Muscle layer of colon (tissue), 2 donors: Measurements from ENCODE around the gene SATB2.

ENCODE experiments used
- H3K27ac ChIP-seq: one replicate; pipeline ENCODE4 v1.7.0; 2013; ENCODE audit warnings: low read depth, mild to moderate bottlenecking, low read length, moderate library complexity
- H3K27me3 ChIP-seq, 2 donors: one replicate each; pipeline ENCODE4 v1.7.0; 2013; ENCODE audit warnings: low read length in 2 of 2, mild to moderate bottlenecking in 2 of 2; ENCODE audit not compliant: insufficient read depth in 2 of 2, control insufficient read depth in 1 of 2
- H3K36me3 ChIP-seq: one replicate; pipeline ENCODE4 v1.7.0; 2013; ENCODE audit warnings: mild to moderate bottlenecking, low read length; ENCODE audit not compliant: insufficient read depth
- H3K4me1 ChIP-seq: one replicate; pipeline ENCODE4 v1.7.0; 2013; ENCODE audit warnings: mild to moderate bottlenecking, low read length; ENCODE audit not compliant: insufficient read depth
- H3K4me3 ChIP-seq, 2 donors: one replicate each; pipeline ENCODE4 v1.7.0; 2013; ENCODE audit warnings: low read length in 2 of 2, low read depth in 1 of 2, mild to moderate bottlenecking in 1 of 2, moderate library complexity in 1 of 2
- H3K9ac ChIP-seq: one replicate; pipeline ENCODE4 v1.7.0; 2013; ENCODE audit warnings: low read length
- H3K9me3 ChIP-seq: one replicate; pipeline ENCODE4 v1.7.0; 2013; ENCODE audit warnings: mild to moderate bottlenecking, low read length
- donor health status: abdominal sarcoma.
- donor health status: Adenocarcinoma of cecum.

The SATB2 gene

GRCh38 chr2:199339891-199340605 is 117.7 kb downstream of the SATB2 start:
- H3K27ac ChIP-seq, result no peak overlapping the region
- peaks cover 4% of the 10 kb centered on the region for H3K4me1 ChIP-seq
- no peak overlapping the region for H3K9ac ChIP-seq
- no peaks in the 10 kb centered on the region for H3K9me3 ChIP-seq
- H3K4me3 ChIP-seq, result no peak overlapping the region
- no peaks in the 10 kb centered on the region for H3K36me3 ChIP-seq
- no peaks in the 10 kb centered on the region for H3K27me3 ChIP-seq

GRCh38 chr2:199336546-199336945 is 121.2 kb downstream of the SATB2 start:
- Histone ChIP-seq H3K36me3 (no peaks in the 10 kb centered on the region), H3K4me1 (peaks cover 4% of the 10 kb centered on the region), H3K27me3 (no peaks in the 10 kb centered on the region), H3K9me3 (no peaks in the 10 kb centered on the region), H3K4me3 (no peak overlapping the region), H3K9ac (no peak overlapping the region), H3K27ac (no peak overlapping the region)

- no peaks in the 10 kb centered on the region for H3K27me3 ChIP-seq
Measured at GRCh38 chr2:199335502-199335901, 122.2 kb downstream of the SATB2 start.

GRCh38 chr2:199329466-199329865 is 128.3 kb downstream of the SATB2 start:
- no peak overlapping the region for H3K27ac ChIP-seq
- H3K4me1 ChIP-seq, result no peaks in the 10 kb centered on the region
- H3K27me3 ChIP-seq, result no peaks in the 10 kb centered on the region

More at GRCh38 chr2:199335502-199335901, 122.2 kb downstream of the SATB2 start:
- Histone ChIP-seq H3K4me3 (no peak overlapping the region), H3K36me3 (no peaks in the 10 kb centered on the region), H3K27ac (no peak overlapping the region), H3K9me3 (no peaks in the 10 kb centered on the region), H3K9ac (no peak overlapping the region), H3K4me1 (no peaks in the 10 kb centered on the region)

GRCh38 chr2:199329031-199329430 is 128.7 kb downstream of the SATB2 start:
- H3K27me3 ChIP-seq, result no peaks in the 10 kb centered on the region
- H3K4me1 ChIP-seq, result no peaks in the 10 kb centered on the region
- H3K9me3 ChIP-seq, result no peaks in the 10 kb centered on the region
- H3K27ac ChIP-seq, result no peak overlapping the region
- no peaks in the 10 kb centered on the region for H3K36me3 ChIP-seq
- H3K9ac ChIP-seq, result no peak overlapping the region
- H3K4me3 ChIP-seq, result no peak overlapping the region

More at GRCh38 chr2:199329466-199329865, 128.3 kb downstream of the SATB2 start:
- H3K4me3 ChIP-seq, result no peak overlapping the region
- no peaks in the 10 kb centered on the region for H3K9me3 ChIP-seq
- H3K36me3 ChIP-seq, result no peaks in the 10 kb centered on the region
- H3K9ac ChIP-seq, result no peak overlapping the region

GRCh38 chr2:199325881-199326280 is 131.9 kb downstream of the SATB2 start:
- no peak overlapping the region for H3K27ac ChIP-seq
- no peaks in the 10 kb centered on the region for H3K27me3 ChIP-seq
- no peak overlapping the region for H3K4me3 ChIP-seq
- no peaks in the 10 kb centered on the region for H3K9me3 ChIP-seq
- no peaks in the 10 kb centered on the region for H3K4me1 ChIP-seq
- no peaks in the 10 kb centered on the region for H3K36me3 ChIP-seq
- H3K9ac ChIP-seq, result no peak overlapping the region

- Histone ChIP-seq H3K36me3 (no peaks in the 10 kb centered on the region), H3K27ac (no peak overlapping the region), H3K4me3 (no peak overlapping the region), H3K9me3 (no peaks in the 10 kb centered on the region), H3K27me3 (no peaks in the 10 kb centered on the region), H3K4me1 (no peaks in the 10 kb centered on the region), H3K9ac (no peak overlapping the region)
Measured at GRCh38 chr2:199322151-199322550, 135.6 kb downstream of the SATB2 start.

GRCh38 chr2:199317646-199318045 is 140.1 kb downstream of the SATB2 start:
- no peak overlapping the region for H3K4me3 ChIP-seq
- no peak overlapping the region for H3K9ac ChIP-seq
- H3K36me3 ChIP-seq, result no peaks in the 10 kb centered on the region

GRCh38 chr2:199316851-199317250 is 140.9 kb downstream of the SATB2 start:
- Histone ChIP-seq H3K4me1 (no peaks in the 10 kb centered on the region), H3K9ac (no peak overlapping the region), H3K36me3 (no peaks in the 10 kb centered on the region), H3K9me3 (no peaks in the 10 kb centered on the region), H3K27me3 (no peaks in the 10 kb centered on the region), H3K4me3 (no peak overlapping the region), H3K27ac (no peak overlapping the region)

More at GRCh38 chr2:199317646-199318045, 140.1 kb downstream of the SATB2 start:
- no peaks in the 10 kb centered on the region for H3K27me3 ChIP-seq
- no peaks in the 10 kb centered on the region for H3K4me1 ChIP-seq
- H3K9me3 ChIP-seq, result no peaks in the 10 kb centered on the region
- no peak overlapping the region for H3K27ac ChIP-seq

GRCh38 chr2:199315299-199316179 is 142.2 kb downstream of the SATB2 start:
- Histone ChIP-seq H3K27ac (no peak overlapping the region), H3K9me3 (no peaks in the 10 kb centered on the region), H3K36me3 (no peaks in the 10 kb centered on the region), H3K4me1 (no peaks in the 10 kb centered on the region), H3K27me3 (no peaks in the 10 kb centered on the region), H3K4me3 (no peak overlapping the region), H3K9ac (no peak overlapping the region)

- H3K9me3 ChIP-seq, result no peaks in the 10 kb centered on the region
- H3K27ac ChIP-seq, result no peak overlapping the region
- H3K27me3 ChIP-seq, result no peaks in the 10 kb centered on the region
- no peaks in the 10 kb centered on the region for H3K36me3 ChIP-seq
- H3K4me3 ChIP-seq, result no peak overlapping the region
- H3K9ac ChIP-seq, result no peak overlapping the region
- no peaks in the 10 kb centered on the region for H3K4me1 ChIP-seq
Measured at GRCh38 chr2:199312931-199313330, 144.8 kb downstream of the SATB2 start.
